ENCODE results near the gene KCNMA1.

Gene KCNMA1

DNA sequence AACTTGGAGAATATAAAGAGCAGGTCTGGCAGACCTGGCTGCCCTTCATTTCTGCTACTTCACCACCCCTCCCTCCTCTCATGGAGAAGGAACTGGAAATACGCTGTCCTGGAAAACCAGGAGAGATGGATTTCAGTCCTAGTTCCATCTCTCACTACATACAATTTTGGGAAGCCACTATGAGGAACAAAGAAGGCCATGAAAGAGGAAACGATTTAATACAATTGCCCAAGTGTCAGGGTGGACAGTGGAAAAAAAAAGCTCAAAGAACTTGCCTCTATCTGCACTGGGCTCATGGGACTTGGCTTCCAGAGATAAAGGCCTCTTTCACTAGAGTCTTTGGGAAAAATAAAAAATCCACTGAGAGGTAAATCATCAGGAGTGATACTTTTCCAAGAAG is 561.7 kb downstream of the KCNMA1 start:
- TF ChIP-seq, protein P1, sequence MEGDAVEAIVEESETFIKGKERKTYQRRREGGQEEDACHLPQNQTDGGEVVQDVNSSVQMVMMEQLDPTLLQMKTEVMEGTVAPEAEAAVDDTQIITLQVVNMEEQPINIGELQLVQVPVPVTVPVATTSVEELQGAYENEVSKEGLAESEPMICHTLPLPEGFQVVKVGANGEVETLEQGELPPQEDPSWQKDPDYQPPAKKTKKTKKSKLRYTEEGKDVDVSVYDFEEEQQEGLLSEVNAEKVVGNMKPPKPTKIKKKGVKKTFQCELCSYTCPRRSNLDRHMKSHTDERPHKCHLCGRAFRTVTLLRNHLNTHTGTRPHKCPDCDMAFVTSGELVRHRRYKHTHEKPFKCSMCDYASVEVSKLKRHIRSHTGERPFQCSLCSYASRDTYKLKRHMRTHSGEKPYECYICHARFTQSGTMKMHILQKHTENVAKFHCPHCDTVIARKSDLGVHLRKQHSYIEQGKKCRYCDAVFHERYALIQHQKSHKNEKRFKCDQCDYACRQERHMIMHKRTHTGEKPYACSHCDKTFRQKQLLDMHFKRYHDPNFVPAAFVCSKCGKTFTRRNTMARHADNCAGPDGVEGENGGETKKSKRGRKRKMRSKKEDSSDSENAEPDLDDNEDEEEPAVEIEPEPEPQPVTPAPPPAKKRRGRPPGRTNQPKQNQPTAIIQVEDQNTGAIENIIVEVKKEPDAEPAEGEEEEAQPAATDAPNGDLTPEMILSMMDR (IDR thresholded peaks at IDR 0.05; ENCODE audit: insufficient read depth, low read depth, low read length, missing control alignments), result no peak
- DNase-seq (ENCODE audit: low read depth), result no peak
- H3K4me3 ChIP-seq (ENCODE audit: low read depth, low read length), result no peak overlapping the region

DNA sequence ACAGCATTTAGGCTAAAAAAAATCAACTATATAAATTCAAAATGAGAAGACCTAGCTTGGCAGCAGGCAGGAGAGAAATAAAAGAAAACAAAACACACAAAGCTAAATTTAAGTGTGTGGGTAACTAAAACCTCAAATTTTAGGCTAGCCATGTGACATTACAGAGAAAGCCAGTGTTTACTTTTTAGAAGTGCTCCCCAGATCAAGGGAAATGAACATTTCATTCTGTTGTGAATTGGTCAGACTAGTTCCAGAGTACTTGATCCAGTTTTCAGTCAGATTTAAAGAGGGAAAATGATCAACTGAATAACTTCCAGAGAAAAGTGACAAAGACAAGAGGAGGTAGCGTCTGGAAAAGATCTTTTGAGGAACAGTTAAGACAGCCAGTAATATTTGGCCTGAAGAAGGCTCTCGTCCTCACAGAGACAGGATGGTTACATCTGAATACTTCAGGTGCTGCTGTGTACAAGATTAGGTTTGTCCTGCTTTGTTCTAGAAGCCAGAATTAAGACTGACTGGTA is 563.4 kb downstream of the KCNMA1 start:
- no peak for DNase-seq (ENCODE audit: low read depth)
- no peak overlapping the region for H3K4me3 ChIP-seq (ENCODE audit: low read depth, low read length)
- TF ChIP-seq, protein P1 (IDR thresholded peaks at IDR 0.05; ENCODE audit: insufficient read depth, low read depth, low read length, missing control alignments), result no peak

DNA sequence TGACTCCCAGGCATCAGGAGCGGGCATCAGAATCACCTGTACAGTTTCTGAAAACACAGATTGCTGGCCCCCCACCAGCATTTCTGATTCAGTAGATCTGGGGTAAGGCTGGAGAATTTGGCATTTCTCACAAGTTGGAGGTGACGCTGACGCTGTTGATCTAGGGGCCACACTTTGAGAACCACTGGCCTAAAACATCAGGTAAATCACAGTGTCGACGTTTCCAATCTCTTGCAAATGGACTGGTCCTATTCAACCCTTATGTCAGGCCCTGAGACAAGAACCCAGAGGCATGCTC is 564.0 kb downstream of the KCNMA1 start:
- no peak overlapping the region for H3K4me3 ChIP-seq (ENCODE audit: low read depth, low read length)
- TF ChIP-seq, protein P1 (IDR thresholded peaks at IDR 0.05; ENCODE audit: insufficient read depth, low read depth, low read length, missing control alignments), result no peak
- DNase-seq (ENCODE audit: low read depth), result no peak

DNA sequence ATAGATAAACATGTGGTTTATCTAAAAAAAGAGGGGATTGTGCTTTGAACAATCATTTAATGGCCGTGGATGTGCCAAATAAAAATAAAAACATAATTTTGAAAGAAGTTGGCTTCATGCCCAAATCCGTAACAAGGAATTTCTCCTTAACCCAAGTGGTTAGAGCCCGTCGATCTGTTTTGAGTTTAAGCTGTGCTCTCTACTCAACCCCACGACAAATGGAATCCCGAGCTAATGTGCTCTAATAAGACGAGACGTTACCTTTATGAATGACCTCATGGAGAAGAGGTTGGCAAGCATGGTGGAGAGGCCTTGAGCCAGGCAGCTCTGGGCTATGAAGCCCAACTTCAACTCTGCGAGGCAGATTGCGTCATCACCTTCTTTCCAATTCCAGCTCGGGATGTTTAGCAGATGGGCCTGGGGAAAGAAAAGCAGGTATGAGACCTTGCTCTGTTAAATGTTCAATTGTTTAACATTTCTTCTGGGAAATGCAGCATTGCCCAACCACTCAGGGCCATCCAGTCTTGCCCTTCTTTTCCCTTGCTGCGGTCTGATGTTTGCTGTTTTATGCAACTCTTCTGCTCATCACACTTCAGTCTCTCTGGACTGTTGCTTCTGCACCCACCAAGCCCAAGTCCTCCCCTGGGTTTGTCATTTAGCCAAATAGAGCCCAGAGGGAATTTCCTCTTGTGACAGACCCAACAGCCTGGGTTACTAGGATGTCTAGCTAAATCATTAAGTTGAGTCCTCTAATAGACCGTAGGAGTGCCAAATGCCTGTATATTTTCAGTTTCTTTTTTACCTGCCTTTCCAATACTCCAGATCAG is 564.6 kb downstream of the KCNMA1 start:
- DNase-seq (ENCODE audit: low read depth), result no peak
- TF ChIP-seq, protein P1 (IDR thresholded peaks at IDR 0.05; ENCODE audit: insufficient read depth, low read depth, low read length, missing control alignments), result no peak
- H3K4me3 ChIP-seq (ENCODE audit: low read depth, low read length), result no peak overlapping the region

DNA sequence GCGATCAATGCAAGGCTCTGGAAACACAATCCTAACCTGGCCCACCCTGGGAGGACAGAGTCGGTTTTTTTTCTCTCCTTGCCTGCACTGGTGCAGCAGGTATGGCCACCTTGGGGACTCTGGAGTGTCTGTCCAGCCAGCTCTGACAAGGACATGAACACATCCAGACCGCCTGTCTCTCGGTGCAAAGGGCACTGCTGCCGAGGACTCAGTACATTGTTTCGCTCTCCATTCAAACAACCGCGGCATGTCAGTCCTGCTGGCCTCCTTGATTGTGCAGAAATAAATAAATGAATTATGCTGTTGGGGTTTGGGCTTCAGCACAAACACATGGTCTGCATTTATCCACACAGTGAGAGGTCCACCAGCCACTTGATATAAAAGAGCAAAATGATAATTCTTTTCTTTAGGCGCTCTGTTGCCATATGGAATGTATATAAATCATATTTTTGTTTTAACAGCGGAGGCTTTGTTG is 565.2 kb downstream of the KCNMA1 start:
- DNase-seq (ENCODE audit: low read depth), result no peak
- TF ChIP-seq, protein P1 (IDR thresholded peaks at IDR 0.05; ENCODE audit: insufficient read depth, low read depth, low read length, missing control alignments), result no peak
- no peak overlapping the region for H3K4me3 ChIP-seq (ENCODE audit: low read depth, low read length)

DNA sequence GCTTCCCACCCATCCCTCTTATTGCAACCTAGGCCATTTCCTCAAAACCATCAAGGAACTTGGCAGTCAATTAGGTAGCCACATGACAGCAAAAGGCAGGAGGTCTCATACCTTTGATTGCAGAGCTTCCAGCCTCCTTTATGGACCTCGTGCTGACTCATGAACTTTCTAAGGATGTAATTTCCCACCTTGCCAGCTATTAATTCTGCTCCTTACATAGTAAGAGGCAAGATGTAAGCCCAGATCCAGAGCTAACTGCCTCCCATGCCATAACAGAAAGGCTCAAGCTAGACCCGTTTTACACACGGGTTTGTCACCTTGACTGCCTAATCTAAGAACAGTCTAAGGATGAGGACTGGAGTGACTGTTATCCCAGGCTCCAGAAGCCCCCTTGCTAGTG is 565.7 kb downstream of the KCNMA1 start:
- no peak for DNase-seq (ENCODE audit: low read depth)
- H3K4me3 ChIP-seq (ENCODE audit: low read depth, low read length), result no peak overlapping the region
- TF ChIP-seq, protein P1 (IDR thresholded peaks at IDR 0.05; ENCODE audit: insufficient read depth, low read depth, low read length, missing control alignments), result no peak

All from GM12865 (cell line).